Jurkat, Clone E6-1 (cell line): ENCODE measurements around the gene PRXL2B. TPM values are rescaled to one million over a fixed set of nuclear protein-coding genes. Genes with fewer than 3 reads are reported as not detected.

Source experiments
- DNase-seq: peaks from one replicate; pipeline ENCODE4 v3.0.0-alpha.2; 2011; ENCODE audit warnings: low read depth, low spot score
- H3K4me3 ChIP-seq: 2 replicates; pipeline ENCODE4 v1.5.1; 2011; ENCODE audit warnings: mild to moderate bottlenecking, low read length, control low read depth, moderate library complexity
- polyA plus RNA-seq: library from polyadenylated mRNA; unstranded; fragments of >200 nt; gene quantifications from one replicate; pipeline ENCODE4 v1.2.1, GENCODE V29; 2012; ENCODE audit warnings: missing spikeins; ENCODE audit not compliant: insufficient read length, insufficient read depth

Gene PRXL2B
- polyA plus RNA-seq, result 19.9 TPM

GRCh38 chr1:2586154-2587070, at the start of gene PRXL2B:
PRXL2B (plus strand) TSS chr1:2586777; CDS start chr1:2586886, 109 bp downstream.
- peak; percentile 96 for DNase-seq
- H3K4me3 ChIP-seq, result peak within 1 kb of the TSS; percentile 92

GRCh38 chr1:2537784-2538115, 48.8 kb upstream of the PRXL2B start:
- no peak overlapping the region for H3K4me3 ChIP-seq
- no peak for DNase-seq

- no peak overlapping the region for H3K4me3 ChIP-seq
- DNase-seq, result no peak
These were observed 48.2 kb upstream of the PRXL2B start for GRCh38 chr1:2538376-2538775.

GRCh38 chr1:2538872-2539271, 47.7 kb upstream of the PRXL2B start:
- no peak for DNase-seq
- H3K4me3 ChIP-seq, result no peak overlapping the region

GRCh38 chr1:2539312-2539907, 47.2 kb upstream of the PRXL2B start:
- no peak overlapping the region for H3K4me3 ChIP-seq
- no peak for DNase-seq

- DNase-seq, result no peak
- H3K4me3 ChIP-seq, result peak overlapping the region; percentile 32
These were observed 45.6 kb upstream of the PRXL2B start for GRCh38 chr1:2540816-2541492.

GRCh38 chr1:2541619-2542245, 44.8 kb upstream of the PRXL2B start:
- no peak for DNase-seq
- H3K4me3 ChIP-seq, result no peak overlapping the region

- no peak for DNase-seq
- H3K4me3 ChIP-seq, result no peak overlapping the region
These were observed 44.2 kb upstream of the PRXL2B start for GRCh38 chr1:2542246-2542915.

GRCh38 chr1:2543543-2544092, 43.0 kb upstream of the PRXL2B start:
- H3K4me3 ChIP-seq, result no peak overlapping the region
- no peak for DNase-seq

GRCh38 chr1:2544093-2544874, 42.3 kb upstream of the PRXL2B start:
- H3K4me3 ChIP-seq, result no peak overlapping the region

GRCh38 chr1:2544875-2545640, 41.5 kb upstream of the PRXL2B start:
- DNase-seq, result no peak
- peak overlapping the region; percentile 51; the same call in 1 of the 2 replicates for H3K4me3 ChIP-seq

More at GRCh38 chr1:2544093-2544874, 42.3 kb upstream of the PRXL2B start:
- DNase-seq, result no peak

- peak; percentile 85 for DNase-seq
- peak overlapping the region; percentile 71 for H3K4me3 ChIP-seq
These were observed 40.6 kb upstream of the PRXL2B start for GRCh38 chr1:2545754-2546514.

GRCh38 chr1:2546515-2547209, 39.9 kb upstream of the PRXL2B start:
- peak; percentile 93 for DNase-seq
- H3K4me3 ChIP-seq, result peak overlapping the region; percentile 71

- peak overlapping the region; percentile 71 for H3K4me3 ChIP-seq
- no peak for DNase-seq
These were observed 39.1 kb upstream of the PRXL2B start for GRCh38 chr1:2547210-2548067.

GRCh38 chr1:2548068-2548589, 38.4 kb upstream of the PRXL2B start:
- DNase-seq, result peak; percentile 62
- H3K4me3 ChIP-seq, result peak overlapping the region; percentile 71
